Measurements from ENCODE around the gene BEX3. TPM values are rescaled to one million over a fixed set of nuclear protein-coding genes. Genes with fewer than 3 reads are reported as not detected.

BEX3 gene
- total RNA-seq, 3 donors from 2014 or later (not counting 1 experiment from before 2014, with no cell fraction given) = 1.0 to 2.8 (median 1.7) TPM

DNA sequence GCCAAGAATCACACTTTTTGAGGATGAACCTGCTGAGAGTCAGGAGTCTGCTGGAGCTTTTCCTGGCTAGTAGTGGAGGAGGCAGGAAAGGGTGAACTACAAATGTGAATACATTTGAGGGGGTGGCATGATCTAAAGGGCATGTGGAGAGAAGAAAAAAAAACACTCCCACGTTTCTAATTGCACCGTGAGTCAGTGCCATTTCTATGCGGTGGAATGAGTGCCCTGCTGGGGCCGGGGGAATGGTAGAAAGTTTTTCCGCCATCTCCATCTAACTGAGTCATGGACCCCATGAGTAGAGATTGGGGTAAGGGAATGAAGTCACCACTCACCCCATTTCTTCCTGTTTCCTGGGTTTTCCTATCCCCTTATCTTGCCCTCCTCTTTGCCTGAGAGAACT is 19.8 kb downstream of the BEX3 start:
- H3K27ac ChIP-seq (ENCODE audit: low read length) = no peak overlapping the region
- no peaks in the 10 kb centered on the region for H3K36me3 Mint-ChIP-seq
- H3K4me1 Mint-ChIP-seq = no peaks in the 10 kb centered on the region
- H3K9me3 Mint-ChIP-seq = no peaks in the 10 kb centered on the region
- H3K36me3 ChIP-seq (ENCODE audit: control insufficient read depth, insufficient read depth, low read length) = no peaks in the 10 kb centered on the region
- H3K4me3 ChIP-seq (ENCODE audit: low read length) = no peak overlapping the region
- no peaks in the 10 kb centered on the region for H3K27me3 ChIP-seq (ENCODE audit: control insufficient read depth, insufficient read depth, low read length)
- no peaks in the 10 kb centered on the region for H3K9me3 ChIP-seq (ENCODE audit: control insufficient read depth, insufficient read depth, low read length)
- ATAC-seq = no peak
- DNase-seq = no peak
- H3K27me3 Mint-ChIP-seq (ENCODE audit: low read depth in 2 of 2) = peaks cover 0 to 14% of the 10 kb centered on the region in 2 donors
- no peaks in the 10 kb centered on the region for H3K4me1 ChIP-seq (ENCODE audit: control insufficient read depth, insufficient read depth, low read length)
- TF ChIP-seq, protein P1, sequence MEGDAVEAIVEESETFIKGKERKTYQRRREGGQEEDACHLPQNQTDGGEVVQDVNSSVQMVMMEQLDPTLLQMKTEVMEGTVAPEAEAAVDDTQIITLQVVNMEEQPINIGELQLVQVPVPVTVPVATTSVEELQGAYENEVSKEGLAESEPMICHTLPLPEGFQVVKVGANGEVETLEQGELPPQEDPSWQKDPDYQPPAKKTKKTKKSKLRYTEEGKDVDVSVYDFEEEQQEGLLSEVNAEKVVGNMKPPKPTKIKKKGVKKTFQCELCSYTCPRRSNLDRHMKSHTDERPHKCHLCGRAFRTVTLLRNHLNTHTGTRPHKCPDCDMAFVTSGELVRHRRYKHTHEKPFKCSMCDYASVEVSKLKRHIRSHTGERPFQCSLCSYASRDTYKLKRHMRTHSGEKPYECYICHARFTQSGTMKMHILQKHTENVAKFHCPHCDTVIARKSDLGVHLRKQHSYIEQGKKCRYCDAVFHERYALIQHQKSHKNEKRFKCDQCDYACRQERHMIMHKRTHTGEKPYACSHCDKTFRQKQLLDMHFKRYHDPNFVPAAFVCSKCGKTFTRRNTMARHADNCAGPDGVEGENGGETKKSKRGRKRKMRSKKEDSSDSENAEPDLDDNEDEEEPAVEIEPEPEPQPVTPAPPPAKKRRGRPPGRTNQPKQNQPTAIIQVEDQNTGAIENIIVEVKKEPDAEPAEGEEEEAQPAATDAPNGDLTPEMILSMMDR (IDR thresholded peaks at IDR 0.05) = no peak
- intact Hi-C loops (cut with micrococcal nuclease) = no loop called here
- H3K27ac Mint-ChIP-seq = no peak overlapping the region
- no CpG with 5 or more reads among the region's 5 CpGs for WGBS (ENCODE audit: insufficient coverage)
- no peak overlapping the region for H3K4me3 Mint-ChIP-seq

DNA sequence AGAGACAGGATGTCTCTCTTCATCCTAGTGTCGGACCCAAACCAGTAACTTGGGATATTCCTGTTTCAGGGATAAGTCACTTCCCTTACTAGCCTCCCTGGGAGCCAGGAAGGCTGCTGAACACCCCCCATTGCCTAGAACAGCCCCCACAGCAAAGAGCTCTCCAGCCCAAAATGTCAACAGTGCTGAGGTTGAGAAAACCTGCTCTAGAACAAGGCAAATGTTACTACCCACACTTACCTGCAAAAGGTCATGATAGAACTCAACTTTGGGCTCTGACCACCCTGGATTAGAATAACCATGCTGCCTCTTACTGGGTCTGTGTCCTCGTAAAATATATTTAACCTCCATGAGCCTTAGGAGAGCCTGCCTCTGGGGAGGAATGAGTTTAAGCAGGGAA is 20.3 kb downstream of the BEX3 start:
- no peaks in the 10 kb centered on the region for H3K9me3 Mint-ChIP-seq
- intact Hi-C loops (cut with micrococcal nuclease) = no loop called here
- Histone ChIP-seq H3K9me3 (ENCODE audit: control insufficient read depth, insufficient read depth, low read length) (no peaks in the 10 kb centered on the region), H3K4me3 (ENCODE audit: low read length) (no peak overlapping the region), H3K27ac (ENCODE audit: low read length) (no peak overlapping the region), H3K27me3 (ENCODE audit: control insufficient read depth, insufficient read depth, low read length) (no peaks in the 10 kb centered on the region), H3K4me1 (ENCODE audit: control insufficient read depth, insufficient read depth, low read length) (no peaks in the 10 kb centered on the region), H3K36me3 (ENCODE audit: control insufficient read depth, insufficient read depth, low read length) (no peaks in the 10 kb centered on the region)
- H3K4me3 Mint-ChIP-seq = no peak overlapping the region
- H3K27ac Mint-ChIP-seq = no peak overlapping the region
- no peak for ATAC-seq
- TF ChIP-seq, protein P1 (IDR thresholded peaks at IDR 0.05) = no peak
- 81% methylated on average over 2 of the region's 2 CpGs for WGBS (ENCODE audit: insufficient coverage)
- no peak for DNase-seq
- peaks cover 0 to 14% of the 10 kb centered on the region in 2 donors for H3K27me3 Mint-ChIP-seq (ENCODE audit: low read depth in 2 of 2)
- no peaks in the 10 kb centered on the region for H3K4me1 Mint-ChIP-seq
- H3K36me3 Mint-ChIP-seq = no peaks in the 10 kb centered on the region

DNA sequence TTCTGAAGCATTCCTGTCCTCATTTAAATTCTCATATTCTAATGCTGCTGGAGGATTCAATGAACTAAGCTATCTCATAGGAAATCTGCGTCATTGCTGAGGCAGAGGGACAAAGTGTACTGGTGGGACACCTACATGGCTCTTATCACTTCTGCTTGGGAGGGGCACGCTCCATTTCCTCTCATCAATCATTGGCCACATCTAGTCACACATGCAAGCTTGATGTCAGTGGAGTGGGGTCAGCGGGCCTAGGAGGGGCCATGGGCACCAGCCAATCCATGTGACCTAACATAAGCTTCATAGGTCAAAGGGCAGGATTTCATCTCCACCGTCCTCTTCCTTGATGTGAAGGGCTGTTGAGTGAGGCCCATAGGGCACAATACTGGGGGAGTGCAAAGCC is 21.4 kb downstream of the BEX3 start:
- intact Hi-C loops (cut with micrococcal nuclease) = no loop called here
- H3K4me3 Mint-ChIP-seq = no peak overlapping the region
- H3K4me3 ChIP-seq (ENCODE audit: low read length) = no peak overlapping the region
- WGBS (ENCODE audit: insufficient coverage) = 96% methylated on average over 3 of the region's 4 CpGs
- DNase-seq (no peak), ATAC-seq (no peak)
- peaks cover 0 to 14% of the 10 kb centered on the region in 2 donors for H3K27me3 Mint-ChIP-seq (ENCODE audit: low read depth in 2 of 2)
- H3K27me3 ChIP-seq (ENCODE audit: control insufficient read depth, insufficient read depth, low read length) = no peaks in the 10 kb centered on the region
- H3K36me3 Mint-ChIP-seq = no peaks in the 10 kb centered on the region
- H3K9me3 ChIP-seq (ENCODE audit: control insufficient read depth, insufficient read depth, low read length) = no peaks in the 10 kb centered on the region
- no peaks in the 10 kb centered on the region for H3K36me3 ChIP-seq (ENCODE audit: control insufficient read depth, insufficient read depth, low read length)
- no peak overlapping the region for H3K27ac ChIP-seq (ENCODE audit: low read length)
- no peaks in the 10 kb centered on the region for H3K4me1 Mint-ChIP-seq
- H3K27ac Mint-ChIP-seq = no peak overlapping the region
- TF ChIP-seq, protein P1 (IDR thresholded peaks at IDR 0.05) = no peak
- no peaks in the 10 kb centered on the region for H3K4me1 ChIP-seq (ENCODE audit: control insufficient read depth, insufficient read depth, low read length)
- H3K9me3 Mint-ChIP-seq = no peaks in the 10 kb centered on the region

DNA sequence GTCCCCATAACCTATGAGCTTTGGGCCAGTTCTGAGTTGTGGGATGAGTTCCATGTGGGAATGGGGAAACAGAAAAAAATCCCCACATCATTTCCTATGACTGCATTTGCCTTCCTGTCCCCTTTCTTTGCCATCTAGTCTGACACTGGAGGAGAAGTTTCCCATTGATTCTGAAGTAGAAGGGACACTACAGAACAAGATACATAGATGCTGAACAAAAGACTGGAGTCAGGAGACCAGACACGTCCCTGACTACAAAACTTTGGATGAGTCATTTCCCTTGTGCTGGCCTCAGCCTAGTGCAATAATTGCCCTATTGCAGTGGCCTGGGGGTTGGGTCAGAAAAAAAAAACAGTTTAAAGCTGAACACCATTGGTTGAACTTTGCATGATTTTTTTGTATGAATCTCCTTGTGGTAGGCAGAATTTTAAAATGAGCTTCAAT is 22.1 kb downstream of the BEX3 start:
- H3K4me1 ChIP-seq (ENCODE audit: control insufficient read depth, insufficient read depth, low read length) = no peaks in the 10 kb centered on the region
- 0% methylated on average over 1 of the region's 1 CpG for WGBS (ENCODE audit: insufficient coverage)
- H3K36me3 Mint-ChIP-seq = no peaks in the 10 kb centered on the region
- no peaks in the 10 kb centered on the region for H3K9me3 Mint-ChIP-seq
- intact Hi-C loops (cut with micrococcal nuclease) = no loop called here
- no peaks in the 10 kb centered on the region for H3K27me3 ChIP-seq (ENCODE audit: control insufficient read depth, insufficient read depth, low read length)
- H3K4me1 Mint-ChIP-seq = no peaks in the 10 kb centered on the region
- no peak overlapping the region for H3K4me3 ChIP-seq (ENCODE audit: low read length)
- H3K27ac Mint-ChIP-seq = no peak overlapping the region
- DNase-seq (no peak), ATAC-seq (no peak)
- H3K4me3 Mint-ChIP-seq = no peak overlapping the region
- H3K9me3 ChIP-seq (ENCODE audit: control insufficient read depth, insufficient read depth, low read length) = no peaks in the 10 kb centered on the region
- H3K27ac ChIP-seq (ENCODE audit: low read length) = no peak overlapping the region
- no peaks in the 10 kb centered on the region for H3K36me3 ChIP-seq (ENCODE audit: control insufficient read depth, insufficient read depth, low read length)
- TF ChIP-seq, protein P1 (IDR thresholded peaks at IDR 0.05) = no peak
- peaks cover 0 to 14% of the 10 kb centered on the region in 2 donors for H3K27me3 Mint-ChIP-seq (ENCODE audit: low read depth in 2 of 2)

All from natural killer cell (primary cell).